PC-3 (cell line): ENCODE results near the gene YIPF4. TPM values are rescaled to one million over a fixed set of nuclear protein-coding genes. Genes with fewer than 3 reads are reported as not detected.
"Not testable (repeated sequence)": the region's sequence is repeated elsewhere in the genome, so short reads cannot be mapped to it uniquely, and the experiment has no call there.

Experiments used
- ATAC-seq: fragments of 200-7000 bp; cut with Tn5 transposase; 2 replicates; pipeline ENCODE4 v1.9.1; 2020; ENCODE audit warnings: mild to moderate bottlenecking, moderate library complexity
- BruUV-seq: library from RNA; stranded (reverse); fragments of 400-500 nt; replicated peaks from 2 replicates; lab custom pipeline; 2021; lab: Mats Ljungman, UMichigan
- CTCF ChIA-PET: fragments of 300-600 bp; sonication (Branson Sonifier 250); formaldehyde crosslinking; loops from one replicate; lab custom pipeline; 2022; ENCODE audit warnings: antibody characterized with exemption; lab: Charles Lee
- POLR2A ChIA-PET: fragments of 300-600 bp; sonication (Branson Sonifier 250); formaldehyde crosslinking; loops from one replicate; lab custom pipeline; 2022; ENCODE audit warnings: antibody characterized with exemption; ENCODE audit not compliant: unreplicated experiment; lab: Charles Lee
- DNase-seq: peaks from one replicate; pipeline ENCODE4 v3.0.0-alpha.2; 2015
- H2AFZ ChIP-seq: fragments of 300-600 bp; sonication (generic); 2 replicates; pipeline ENCODE4 v1.6.0; 2016; ENCODE audit warnings: antibody characterized with exemption, low read length
- H3F3A ChIP-seq: fragments of 300-600 bp; sonication (generic); one replicate; pipeline ENCODE4 v1.6.0; 2017; ENCODE audit warnings: antibody characterized with exemption, low read length, control low read depth, mild to moderate bottlenecking; ENCODE audit not compliant: unreplicated experiment
- H3K27ac ChIP-seq: fragments of 300-600 bp; sonication (generic); 2 replicates; pipeline ENCODE4 v1.5.1; 2016; ENCODE audit warnings: mild to moderate bottlenecking, low read length
- H3K27me3 ChIP-seq: fragments of 300-600 bp; sonication (generic); 2 replicates; pipeline ENCODE4 v1.6.1; 2016; ENCODE audit warnings: low read length, mixed read lengths
- H3K36me3 ChIP-seq: fragments of 300-600 bp; sonication (generic); 2 replicates; pipeline ENCODE4 v1.6.1; 2016; ENCODE audit warnings: low read depth, mixed run types, low read length, mixed read lengths
- H3K4me1 ChIP-seq: fragments of 300-600 bp; sonication (generic); 2 replicates; pipeline ENCODE4 v1.5.1; 2016; ENCODE audit warnings: low read length; ENCODE audit not compliant: insufficient read depth
- H3K4me2 ChIP-seq: fragments of 300-600 bp; sonication (generic); 2 replicates; pipeline ENCODE4 v1.6.0; 2016; ENCODE audit warnings: low read length
- H3K4me3 ChIP-seq: fragments of 300-600 bp; sonication (generic); 2 replicates; pipeline ENCODE4 v1.5.1; 2016; ENCODE audit warnings: mild to moderate bottlenecking, low read length, mixed read lengths
- H3K79me2 ChIP-seq: fragments of 300-600 bp; sonication (generic); 2 replicates; pipeline ENCODE4 v1.6.1; 2017; ENCODE audit warnings: low read length, mixed read lengths
- H3K9ac ChIP-seq: fragments of 300-600 bp; sonication (generic); 2 replicates; pipeline ENCODE4 v1.6.0; 2016; ENCODE audit warnings: mild to moderate bottlenecking, low read length
- H3K9me2 ChIP-seq: fragments of 300-600 bp; sonication (generic); replicated peaks from 2 replicates; pipeline ENCODE4 v1.6.1; 2016; ENCODE audit warnings: mixed run types, low read length, mixed read lengths
- H3K9me3 ChIP-seq: fragments of 300-600 bp; sonication (generic); 2 replicates; pipeline ENCODE4 v1.6.1; 2016; ENCODE audit warnings: low read length, mixed read lengths
- H4K20me1 ChIP-seq: fragments of 300-600 bp; sonication (generic); 2 replicates; pipeline ENCODE4 v1.6.1; 2016; ENCODE audit warnings: low read length, mixed read lengths
- EZH2 ChIP-seq: fragments of 300-600 bp; sonication (generic); IDR thresholded peaks from one replicate; pipeline ENCODE4 v1.6.1; 2017; ENCODE audit warnings: antibody characterized with exemption, mild to moderate bottlenecking, low read length; ENCODE audit not compliant: unreplicated experiment
- EZH2phosphoT487 ChIP-seq: fragments of 300-600 bp; sonication (generic); IDR thresholded peaks from 2 replicates; pipeline ENCODE4 v1.6.1; 2018; ENCODE audit warnings: mild to moderate bottlenecking, antibody characterized with exemption, low read length, borderline replicate concordance
- intact Hi-C: fragments of 100-400 bp; cut with micrococcal nuclease; formaldehyde crosslinking; loops from 2 replicates; pipeline ENCODE4 v1.9.0; 2023
- total RNA-seq: library from RNA; depleted of rRNA; stranded (reverse); fragments of >200 nt; gene quantifications from 2 replicates; pipeline ENCODE4 v1.2.3, GENCODE V29; 2014
- TF ChIP-seq, protein P1 (sequence below): fragments of 300-600 bp; sonication (generic); conservative IDR thresholded peaks from 2 replicates; pipeline ENCODE4 v1.5.1; 2017; ENCODE audit warnings: antibody characterized with exemption, low read depth, mild to moderate bottlenecking, low read length

YIPF4 gene
- total RNA-seq, 1 experiment from 2014 or later: 13.1 TPM

DNA sequence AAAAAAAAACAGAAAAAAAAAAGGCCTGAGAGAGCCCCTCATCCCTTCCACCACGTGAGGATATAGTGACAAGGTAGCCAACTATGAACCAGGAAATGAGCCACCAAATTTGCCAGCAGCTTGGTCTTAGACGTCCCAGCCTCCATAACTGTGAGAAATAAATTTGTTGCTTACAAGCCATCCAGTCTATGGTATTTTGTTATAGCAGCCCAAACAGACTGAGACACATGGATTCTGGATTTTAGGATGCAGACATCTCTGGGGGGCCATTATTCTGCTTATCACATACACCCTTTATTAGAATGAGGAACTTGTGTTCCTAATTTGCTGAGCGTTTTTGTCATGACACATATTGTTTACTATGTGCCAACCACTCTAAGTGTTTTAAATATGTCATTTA is 5.4 kb upstream of the YIPF4 start:
- no peaks in the 10 kb centered on the region for H3K27me3 ChIP-seq
- H3K79me2 ChIP-seq: no peaks in the 10 kb centered on the region
- H3K36me3 ChIP-seq: no peaks in the 10 kb centered on the region
- intact Hi-C loops: no loop called here
- H3K9me2 ChIP-seq: no peaks in the 10 kb centered on the region
- H3K4me1 ChIP-seq: peaks cover 6% of the 10 kb centered on the region
- no peaks in the 10 kb centered on the region for H3K9me3 ChIP-seq
- DNase-seq (no peak), ATAC-seq (no peak)
- no peaks in the 10 kb centered on the region for H3F3A ChIP-seq
- H3K4me3 ChIP-seq: no peak overlapping the region
- ChIA-PET POLR2A (no interaction called here), CTCF (no interaction called here)
- H3K9ac ChIP-seq: no peak overlapping the region
- H4K20me1 ChIP-seq: no peaks in the 10 kb centered on the region
- no peak overlapping the region for H3K4me2 ChIP-seq
- H3K27ac ChIP-seq: no peak overlapping the region
- TF ChIP-seq, protein P1, sequence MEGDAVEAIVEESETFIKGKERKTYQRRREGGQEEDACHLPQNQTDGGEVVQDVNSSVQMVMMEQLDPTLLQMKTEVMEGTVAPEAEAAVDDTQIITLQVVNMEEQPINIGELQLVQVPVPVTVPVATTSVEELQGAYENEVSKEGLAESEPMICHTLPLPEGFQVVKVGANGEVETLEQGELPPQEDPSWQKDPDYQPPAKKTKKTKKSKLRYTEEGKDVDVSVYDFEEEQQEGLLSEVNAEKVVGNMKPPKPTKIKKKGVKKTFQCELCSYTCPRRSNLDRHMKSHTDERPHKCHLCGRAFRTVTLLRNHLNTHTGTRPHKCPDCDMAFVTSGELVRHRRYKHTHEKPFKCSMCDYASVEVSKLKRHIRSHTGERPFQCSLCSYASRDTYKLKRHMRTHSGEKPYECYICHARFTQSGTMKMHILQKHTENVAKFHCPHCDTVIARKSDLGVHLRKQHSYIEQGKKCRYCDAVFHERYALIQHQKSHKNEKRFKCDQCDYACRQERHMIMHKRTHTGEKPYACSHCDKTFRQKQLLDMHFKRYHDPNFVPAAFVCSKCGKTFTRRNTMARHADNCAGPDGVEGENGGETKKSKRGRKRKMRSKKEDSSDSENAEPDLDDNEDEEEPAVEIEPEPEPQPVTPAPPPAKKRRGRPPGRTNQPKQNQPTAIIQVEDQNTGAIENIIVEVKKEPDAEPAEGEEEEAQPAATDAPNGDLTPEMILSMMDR: no peak
- no peak for TF ChIP-seq EZH2phosphoT487
- no peak for TF ChIP-seq EZH2
- no TSS peak for BruUV-seq
- no peak overlapping the region for H2AFZ ChIP-seq

DNA sequence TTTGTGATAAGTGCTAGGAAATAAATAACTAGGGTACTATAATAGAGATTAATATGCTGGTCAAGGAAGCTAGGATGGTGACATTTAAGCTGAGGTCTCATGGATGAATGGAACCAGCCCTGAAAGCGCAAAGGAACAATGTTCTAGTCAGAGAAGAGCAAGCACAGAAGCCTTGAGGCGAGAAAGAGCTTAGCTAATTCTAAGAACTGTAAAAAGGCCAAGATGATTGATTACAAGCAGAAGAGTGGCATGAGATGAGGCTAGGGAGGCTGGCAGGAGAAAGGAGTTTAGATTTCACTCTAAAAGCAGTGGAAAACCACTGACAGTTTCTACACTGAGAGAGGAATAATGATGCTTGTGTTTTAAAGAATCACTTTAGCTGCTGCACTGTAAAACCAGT is 3.4 kb upstream of the YIPF4 start:
- H3K79me2 ChIP-seq: peaks cover 15% of the 10 kb centered on the region
- no peaks in the 10 kb centered on the region for H3K9me2 ChIP-seq
- no TSS peak for BruUV-seq
- no peaks in the 10 kb centered on the region for H3K9me3 ChIP-seq
- no peaks in the 10 kb centered on the region for H3F3A ChIP-seq
- ChIA-PET CTCF (no interaction called here), POLR2A (interaction anchor here (0.6 kb wide), 1 partner anchor 261 kb away, joined by 11 read pairs; no protein-coding TSS in a partner anchor)
- H3K27ac ChIP-seq: no peak overlapping the region
- no peaks in the 10 kb centered on the region for H4K20me1 ChIP-seq
- DNase-seq (no peak), ATAC-seq (no peak)
- 0 out of 2 replicates have a peak overlapping the region, but pooled peaks have one; percentile 47 for H2AFZ ChIP-seq
- peaks cover 11% of the 10 kb centered on the region for H3K4me1 ChIP-seq
- no peak overlapping the region for H3K4me2 ChIP-seq
- no peaks in the 10 kb centered on the region for H3K36me3 ChIP-seq
- no peak overlapping the region for H3K4me3 ChIP-seq
- H3K27me3 ChIP-seq: no peaks in the 10 kb centered on the region
- intact Hi-C loops: no loop called here
- H3K9ac ChIP-seq: no peak overlapping the region
- no peak for TF ChIP-seq EZH2
- TF ChIP-seq, protein P1: no peak
- no peak for TF ChIP-seq EZH2phosphoT487

DNA sequence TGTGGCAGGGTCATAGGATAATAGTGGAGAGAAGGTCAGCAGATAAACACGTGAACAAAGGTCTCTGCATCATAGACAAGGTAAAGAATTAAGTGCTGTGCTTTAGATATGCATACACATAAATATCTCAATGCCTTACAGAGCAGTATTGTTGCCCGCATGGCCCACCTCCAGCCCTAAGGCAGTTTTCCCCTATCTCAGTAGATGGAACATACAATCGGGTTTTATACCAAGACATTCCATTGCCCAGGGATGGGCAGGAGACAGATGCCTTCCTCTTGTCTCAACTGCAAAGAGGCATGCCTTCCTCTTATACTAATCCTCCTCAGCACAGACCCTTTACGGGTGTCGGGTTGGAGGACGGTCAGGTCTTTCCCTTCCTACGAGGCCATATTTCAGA is 1.9 kb upstream of the YIPF4 start:
- H3K27me3 ChIP-seq, H4K20me1 ChIP-seq, H2AFZ ChIP-seq, BruUV-seq, CTCF ChIA-PET, H3K9me2 ChIP-seq, H3F3A ChIP-seq, H3K36me3 ChIP-seq, ATAC-seq, H3K27ac ChIP-seq, POLR2A ChIA-PET, intact Hi-C loops, H3K4me3 ChIP-seq, H3K9me3 ChIP-seq, H3K4me2 ChIP-seq, DNase-seq, H3K9ac ChIP-seq: not testable (repeated sequence)
- Histone ChIP-seq H3K79me2 (peaks cover 25% of the 10 kb centered on the region), H3K4me1 (peaks cover 11% of the 10 kb centered on the region)
